ENCODE data around the gene TTLL10.

Gene TTLL10

GRCh38 chr1:1205769-1206375, 32.2 kb downstream of the TTLL10 start:
- no peak for DNase-seq (ENCODE audit: low read depth, low spot score)

GRCh38 chr1:1206376-1206965, 32.8 kb downstream of the TTLL10 start, which contains the start of gene TNFRSF18:
TSS of gene TNFRSF18 (minus strand) at chr1:1206592. CDS start at chr1:1206571, 21 bp downstream.
- DNase-seq (ENCODE audit: low read depth, low spot score) = no peak

- no peak for DNase-seq (ENCODE audit: low read depth, low spot score)
These were observed 33.4 kb downstream of the TTLL10 start for GRCh38 chr1:1206966-1207531.

- DNase-seq (ENCODE audit: low read depth, low spot score) = no peak
These were observed 33.9 kb downstream of the TTLL10 start for GRCh38 chr1:1207571-1207892.

- DNase-seq (ENCODE audit: low read depth, low spot score) = no peak
These were observed 35.2 kb downstream of the TTLL10 start for GRCh38 chr1:1208713-1209433.

GRCh38 chr1:1210726-1211540, 37.3 kb downstream of the TTLL10 start:
- no peak for DNase-seq (ENCODE audit: low read depth, low spot score)

- no peak for DNase-seq (ENCODE audit: low read depth, low spot score)
These were observed 38.1 kb downstream of the TTLL10 start for GRCh38 chr1:1211541-1212441.

- no peak for DNase-seq (ENCODE audit: low read depth, low spot score)
These were observed 39.2 kb downstream of the TTLL10 start for GRCh38 chr1:1212780-1213344.

GRCh38 chr1:1213345-1214265, 39.9 kb downstream of the TTLL10 start, which contains the start of gene TNFRSF4:
TSS of gene TNFRSF4 (minus strand) at chr1:1214153. CDS start at chr1:1214127, 26 bp downstream.
- DNase-seq (ENCODE audit: low read depth, low spot score) = no peak

GRCh38 chr1:1215080-1215676, 41.5 kb downstream of the TTLL10 start:
- no peak for DNase-seq (ENCODE audit: low read depth, low spot score)

- no peak for DNase-seq (ENCODE audit: low read depth, low spot score)
These were observed 42.4 kb downstream of the TTLL10 start for GRCh38 chr1:1215881-1216605.

- no peak for DNase-seq (ENCODE audit: low read depth, low spot score)
These were observed 43.3 kb downstream of the TTLL10 start for GRCh38 chr1:1216770-1217620.

- DNase-seq (ENCODE audit: low read depth, low spot score) = no peak
These were observed 44.2 kb downstream of the TTLL10 start for GRCh38 chr1:1217621-1218523.

- DNase-seq (ENCODE audit: low read depth, low spot score) = no peak
These were observed 45.0 kb downstream of the TTLL10 start for GRCh38 chr1:1218524-1219200.

GRCh38 chr1:1219341-1219740, 45.7 kb downstream of the TTLL10 start:
- no peak for DNase-seq (ENCODE audit: low read depth, low spot score)

GRCh38 chr1:1220197-1220596, 46.5 kb downstream of the TTLL10 start:
- DNase-seq (ENCODE audit: low read depth, low spot score) = no peak
